HG03442 (cell line): ENCODE measurements around the gene CTAGE8.
"Not testable (repeated sequence)": the region's sequence is repeated elsewhere in the genome, so short reads cannot be mapped to it uniquely, and the experiment has no call there.

Source experiments
- ATAC-seq: cut with Tn5 transposase; IDR thresholded peaks from one replicate; pipeline ENCODE4 v1.9.1; 2021; ENCODE audit warnings: mild to moderate bottlenecking, moderate library complexity; ENCODE audit not compliant: unreplicated experiment

CTAGE8 gene

DNA sequence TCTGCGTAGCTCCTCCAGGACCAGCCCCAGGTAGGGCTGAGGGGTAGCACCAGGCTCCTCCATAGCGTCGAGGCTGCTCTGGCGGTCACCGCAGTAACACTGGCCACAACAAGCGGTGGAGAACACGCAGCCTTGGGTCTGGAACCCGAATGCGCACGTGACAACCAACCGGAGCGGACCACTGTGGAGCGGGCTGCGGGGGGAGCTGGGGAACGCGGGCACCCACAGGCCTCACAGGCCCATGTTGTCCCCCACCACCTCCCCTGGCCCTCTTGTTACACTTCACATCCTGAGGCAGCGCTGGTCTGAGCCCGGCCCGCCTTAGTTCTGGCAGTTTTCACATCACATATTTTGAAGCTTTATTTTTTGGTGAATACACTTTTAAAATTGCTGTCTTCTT is at the start of gene CTAGE8:
Gene CTAGE8 (minus strand): TSS at position 101 of the 400 bp plus-strand sequence. CDS start 38 bp downstream, at position 63.
- ATAC-seq = not testable (repeated sequence)

- not testable (repeated sequence) for ATAC-seq
Measured at GRCh38 chr7:144317537-144317936, 48.4 kb upstream of the CTAGE8 start.

GRCh38 chr7:144311872-144312469 is 42.9 kb upstream of the CTAGE8 start, which contains the start of gene OR2A1:
TSS of gene OR2A1 (plus strand) at chr7:144312419. CDS start at chr7:144318125, 5,706 bp downstream.
- not testable (repeated sequence) for ATAC-seq

GRCh38 chr7:144311218-144311617 is 42.1 kb upstream of the CTAGE8 start:
- ATAC-seq = not testable (repeated sequence)

DNA sequence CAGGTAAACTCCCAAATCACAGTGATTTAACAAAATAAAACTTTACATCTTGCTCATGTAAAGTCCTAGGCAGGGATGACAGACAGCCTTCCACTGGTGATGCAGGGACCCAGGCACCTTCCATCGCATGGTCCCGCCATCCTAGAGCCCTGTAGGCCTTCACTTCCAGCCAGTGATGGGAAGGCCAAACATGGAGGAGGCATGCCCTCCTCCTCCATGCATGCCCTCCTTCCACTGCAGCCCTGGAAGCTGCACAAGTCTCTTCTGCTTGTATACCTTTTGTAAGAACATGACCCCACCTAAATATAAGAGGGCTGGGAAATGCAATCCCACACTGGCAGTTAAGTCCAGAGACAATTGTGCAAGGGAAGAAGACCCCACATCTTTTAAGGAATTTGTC is 40.6 kb upstream of the CTAGE8 start:
- ATAC-seq = not testable (repeated sequence)

- ATAC-seq = not testable (repeated sequence)
Measured at GRCh38 chr7:144305156-144305555, 36.1 kb upstream of the CTAGE8 start.

DNA sequence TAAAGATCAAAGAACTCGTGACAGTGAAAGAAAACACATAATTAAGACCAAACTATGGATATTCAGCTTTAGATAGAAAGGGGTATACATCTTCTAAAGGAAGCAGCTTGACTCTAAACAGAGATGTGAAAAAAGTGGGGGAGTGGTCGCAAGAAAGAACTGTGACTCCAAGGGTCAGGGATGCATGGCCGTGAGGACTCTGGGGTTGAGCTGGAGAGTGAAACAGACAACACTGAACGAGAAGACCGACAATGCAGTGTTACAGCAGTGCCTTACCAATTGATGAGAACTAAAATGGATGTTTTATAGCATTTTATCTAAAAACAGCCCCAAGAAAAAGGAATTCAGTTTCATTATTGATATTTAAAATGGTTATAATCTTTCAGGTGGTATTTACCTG is 34.5 kb upstream of the CTAGE8 start:
- not testable (repeated sequence) for ATAC-seq

DNA sequence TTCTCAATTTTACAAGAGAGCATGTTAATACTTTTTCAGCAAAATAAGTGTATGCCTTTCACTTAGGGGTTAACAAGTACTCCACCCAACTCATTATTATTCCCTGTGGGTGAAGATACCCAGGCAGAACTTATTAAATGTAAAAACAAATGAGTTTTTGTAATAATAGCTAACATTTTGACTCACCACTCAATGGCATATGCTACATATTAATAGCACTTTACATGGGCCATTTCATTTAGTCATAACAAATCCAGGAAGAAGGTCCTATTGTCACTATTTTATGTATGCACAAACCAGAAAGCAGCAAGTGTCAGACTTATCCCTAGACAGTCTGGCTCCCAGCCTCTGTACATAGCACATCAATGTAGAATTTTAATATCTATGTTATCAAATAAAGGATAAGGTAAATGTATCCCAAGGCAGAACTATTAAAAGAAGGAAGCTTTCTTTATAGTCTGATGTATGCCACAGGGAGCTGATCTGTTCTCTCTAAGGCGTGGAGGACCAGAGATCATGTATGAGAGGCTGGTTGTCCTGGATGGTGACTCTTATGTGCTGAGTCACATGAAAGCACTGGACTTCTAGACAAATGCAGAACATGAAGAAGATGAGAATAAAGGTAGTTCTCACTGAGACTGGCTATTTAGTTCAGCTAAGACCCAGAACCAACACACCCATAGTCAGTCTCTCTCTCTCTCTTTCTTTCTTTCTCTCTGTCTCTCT is 33.7 kb upstream of the CTAGE8 start:
- ATAC-seq = not testable (repeated sequence)

- ATAC-seq = peak; percentile 74
Measured at GRCh38 chr7:144293794-144294499, 24.9 kb upstream of the CTAGE8 start.

GRCh38 chr7:144292384-144293161 is 23.5 kb upstream of the CTAGE8 start:
- not testable (repeated sequence) for ATAC-seq

GRCh38 chr7:144291607-144292006 is 22.5 kb upstream of the CTAGE8 start:
- ATAC-seq = not testable (repeated sequence)

- ATAC-seq = not testable (repeated sequence)
Measured at GRCh38 chr7:144287171-144287784, 18.2 kb upstream of the CTAGE8 start.

- not testable (repeated sequence) for ATAC-seq
Measured at GRCh38 chr7:144283716-144284115, 14.6 kb upstream of the CTAGE8 start.

- ATAC-seq = not testable (repeated sequence)
Measured at GRCh38 chr7:144282490-144282889, 13.4 kb upstream of the CTAGE8 start.

- not testable (repeated sequence) for ATAC-seq
Measured at GRCh38 chr7:144281981-144282380, 12.9 kb upstream of the CTAGE8 start.

DNA sequence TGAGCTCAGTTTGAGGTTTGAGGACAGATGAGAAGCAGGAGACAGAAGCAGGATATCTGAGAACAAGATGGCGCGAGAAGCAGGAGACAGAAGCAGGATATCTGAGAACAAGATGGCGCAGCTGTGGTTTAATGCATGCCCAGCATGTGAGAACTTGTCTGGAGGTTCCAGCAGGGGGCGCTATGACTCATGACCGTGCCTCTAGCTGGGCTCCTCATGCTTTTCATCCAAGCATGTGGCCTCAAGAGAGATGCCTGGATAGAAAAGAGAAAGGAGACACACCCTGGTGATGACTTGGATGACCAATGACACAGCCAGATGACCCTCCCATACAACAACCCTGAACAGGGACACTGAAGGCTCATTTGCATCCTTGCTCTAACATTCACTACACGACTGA is 10.9 kb upstream of the CTAGE8 start:
- ATAC-seq = not testable (repeated sequence)

DNA sequence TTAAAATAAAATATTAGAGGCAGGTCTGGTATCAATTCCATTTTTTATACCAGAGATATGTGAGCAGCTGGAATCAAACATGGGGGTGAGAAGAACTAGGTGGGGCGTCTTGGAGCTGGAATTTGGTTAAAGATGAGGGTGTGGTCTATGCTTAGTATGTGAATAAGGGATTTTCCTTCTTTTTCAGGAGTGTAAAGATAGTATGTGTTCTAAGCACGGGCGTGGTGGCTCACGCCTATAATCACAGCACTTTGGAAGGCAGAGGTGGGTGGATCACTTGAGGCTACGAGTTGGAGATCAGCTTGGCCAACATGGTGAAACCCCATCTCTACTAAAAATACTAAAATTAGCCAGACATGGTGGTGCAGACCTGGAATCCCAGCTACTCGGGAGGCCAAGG is 6.2 kb upstream of the CTAGE8 start:
- not testable (repeated sequence) for ATAC-seq

- not testable (repeated sequence) for ATAC-seq
Measured at GRCh38 chr7:144264692-144265091, 4.4 kb downstream of the CTAGE8 start, which contains the start of gene OR2A7. TSS of gene OR2A7 (minus strand) at chr7:144264792. CDS start at chr7:144259628, 5,164 bp downstream.

- ATAC-seq = not testable (repeated sequence)
Measured at GRCh38 chr7:144262128-144262527, 7.0 kb downstream of the CTAGE8 start.

DNA sequence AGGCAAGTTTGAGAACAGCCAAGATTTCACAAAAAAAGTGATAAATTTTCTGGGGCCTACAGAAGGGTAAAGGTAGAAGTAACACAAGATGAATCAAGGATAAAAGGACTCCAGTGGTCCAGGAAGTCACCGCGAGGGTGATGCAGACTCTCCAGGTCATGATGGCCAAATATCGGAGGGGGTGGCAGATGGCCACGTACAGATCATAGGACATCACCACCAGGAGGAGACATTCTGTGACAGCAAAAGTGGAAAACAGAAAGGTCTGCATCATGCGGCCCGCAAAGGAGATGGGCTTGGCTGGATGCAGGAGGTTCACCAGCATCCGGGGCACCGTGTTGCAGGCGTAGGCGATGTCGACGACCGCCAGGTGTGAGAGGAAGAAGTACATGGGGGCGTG is 10.0 kb downstream of the CTAGE8 start:
- ATAC-seq = not testable (repeated sequence)
